GM19238 (cell line): ENCODE measurements around the gene ERBIN.
"Not testable (repeated sequence)": the region's sequence is repeated elsewhere in the genome, so short reads cannot be mapped to it uniquely, and the experiment has no call there.

Source experiments
- DNase-seq: peaks from one replicate; pipeline ENCODE4 v3.0.0; 2011; ENCODE audit warnings: low spot score; ENCODE audit not compliant: insufficient read length

ERBIN gene

GRCh38 chr5:65915661-65916060 lies 10.7 kb upstream of the ERBIN start:
- DNase-seq, result not testable (repeated sequence)

- no peak for DNase-seq
These were observed 10.3 kb upstream of the ERBIN start for GRCh38 chr5:65916066-65916465.

GRCh38 chr5:65916636-65917035 lies 9.7 kb upstream of the ERBIN start:
- DNase-seq, result no peak

GRCh38 chr5:65919773-65920172 lies 6.6 kb upstream of the ERBIN start:
- DNase-seq, result no peak

- DNase-seq, result no peak
These were observed 3.0 kb upstream of the ERBIN start for GRCh38 chr5:65923339-65923738.

GRCh38 chr5:65924366-65925043 lies 1.9 kb upstream of the ERBIN start:
- peak; percentile 13 for DNase-seq

- DNase-seq, result peak; percentile 65
These were observed 1.3 kb upstream of the ERBIN start for GRCh38 chr5:65925044-65925600.

GRCh38 chr5:65925601-65926275 lies 637 bp upstream of the ERBIN start:
- peak; percentile 80 for DNase-seq

- no peak for DNase-seq
These were observed 518 bp downstream of the ERBIN start for GRCh38 chr5:65926893-65927292.

GRCh38 chr5:65927503-65928321 lies 1.3 kb downstream of the ERBIN start:
- no peak for DNase-seq

GRCh38 chr5:65928322-65928752 lies 2.0 kb downstream of the ERBIN start:
- DNase-seq, result no peak

GRCh38 chr5:65928860-65929259 lies 2.5 kb downstream of the ERBIN start:
- no peak for DNase-seq

GRCh38 chr5:65932676-65933075 lies 6.3 kb downstream of the ERBIN start:
- DNase-seq, result no peak

GRCh38 chr5:65933295-65933694 lies 6.9 kb downstream of the ERBIN start:
- DNase-seq, result no peak

GRCh38 chr5:65938256-65938655 lies 11.9 kb downstream of the ERBIN start:
- DNase-seq, result no peak

- DNase-seq, result no peak
These were observed 17.4 kb downstream of the ERBIN start for GRCh38 chr5:65943771-65944170.

GRCh38 chr5:65946198-65946745 lies 19.9 kb downstream of the ERBIN start:
- no peak for DNase-seq

GRCh38 chr5:65948115-65948747 lies 21.9 kb downstream of the ERBIN start:
- no peak for DNase-seq

GRCh38 chr5:65951330-65951729 lies 25.0 kb downstream of the ERBIN start:
- DNase-seq, result no peak

- DNase-seq, result no peak
These were observed 25.9 kb downstream of the ERBIN start for GRCh38 chr5:65952259-65952658.

GRCh38 chr5:65954200-65954599 lies 27.8 kb downstream of the ERBIN start:
- DNase-seq, result no peak
